Colon (tissue), 2 donors: ENCODE results near the gene ARFGAP3.
"Not testable (repeated sequence)": the region's sequence is repeated elsewhere in the genome, so short reads cannot be mapped to it uniquely, and the experiment has no call there.

Experiments
- FAIRE-seq: peaks from 2 replicates; lab custom pipeline; 2012; peaks lifted over from hg19 to GRCh38; lab: Jason Lieb, UNC
- donor health status: control.
- donor health status: control.

The ARFGAP3 gene

GRCh38 chr22:42768385-42769035 is 88.6 kb downstream of the ARFGAP3 start:
- FAIRE-seq: no peak

GRCh38 chr22:42766860-42767259 is 90.2 kb downstream of the ARFGAP3 start:
- FAIRE-seq: no peak

- FAIRE-seq: no peak
These were observed 92.1 kb downstream of the ARFGAP3 start for GRCh38 chr22:42764895-42765363.

GRCh38 chr22:42763965-42764480 is 93.0 kb downstream of the ARFGAP3 start:
- no peak for FAIRE-seq

GRCh38 chr22:42760806-42761565 is 96.1 kb downstream of the ARFGAP3 start:
- FAIRE-seq: no peak

GRCh38 chr22:42758931-42759629 is 98.0 kb downstream of the ARFGAP3 start:
- FAIRE-seq: no peak

GRCh38 chr22:42755553-42755952 is 101.5 kb downstream of the ARFGAP3 start:
- FAIRE-seq: not testable (repeated sequence)

GRCh38 chr22:42755121-42755520 is 102.0 kb downstream of the ARFGAP3 start:
- FAIRE-seq: not testable (repeated sequence)

GRCh38 chr22:42754658-42755057 is 102.4 kb downstream of the ARFGAP3 start:
- FAIRE-seq: no peak

GRCh38 chr22:42752912-42753311 is 104.2 kb downstream of the ARFGAP3 start:
- FAIRE-seq: no peak

GRCh38 chr22:42752230-42752746 is 104.8 kb downstream of the ARFGAP3 start:
- FAIRE-seq: no peak

- not testable (repeated sequence) for FAIRE-seq
These were observed 106.7 kb downstream of the ARFGAP3 start for GRCh38 chr22:42750421-42750820.

- FAIRE-seq: no peak
These were observed 109.2 kb downstream of the ARFGAP3 start for GRCh38 chr22:42747701-42748513.
